WI38 (cell line): ENCODE data around the gene SPTLC2.
"Not testable (repeated sequence)": the region's sequence is repeated elsewhere in the genome, so short reads cannot be mapped to it uniquely, and the experiment has no call there.

Experiments used
- H3K4me3 ChIP-seq: 2 replicates; pipeline ENCODE4 v1.5.1; 2011; ENCODE audit warnings: low read depth, mild to moderate bottlenecking, control low read depth, low read length
- CTCF ChIP-seq: IDR thresholded peaks from 2 replicates; pipeline ENCODE4 v1.5.1; 2012; ENCODE audit warnings: low read depth, mild to moderate bottlenecking, control low read depth, low read length

SPTLC2 gene

DNA sequence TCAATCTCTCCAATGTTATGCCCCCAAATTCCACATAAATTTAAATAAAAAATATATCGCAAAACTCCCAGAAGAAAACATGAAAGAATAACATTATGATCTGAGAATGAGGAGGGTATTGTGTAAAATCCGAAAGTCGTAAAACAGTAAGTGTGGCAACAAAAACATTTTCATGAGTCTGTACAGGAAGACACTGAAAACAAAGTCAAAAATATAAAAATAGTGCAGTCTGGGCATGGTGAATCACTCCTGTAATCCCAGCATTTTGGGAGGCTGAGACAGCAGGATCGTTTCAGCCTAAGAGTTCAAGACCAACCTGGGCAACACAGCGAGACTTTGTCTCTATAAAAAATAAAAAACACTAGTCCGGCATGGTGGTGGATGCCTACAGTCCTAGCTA is 57.1 kb downstream of the SPTLC2 start:
- H3K4me3 ChIP-seq, result no peak overlapping the region
- TF ChIP-seq CTCF, result no peak

DNA sequence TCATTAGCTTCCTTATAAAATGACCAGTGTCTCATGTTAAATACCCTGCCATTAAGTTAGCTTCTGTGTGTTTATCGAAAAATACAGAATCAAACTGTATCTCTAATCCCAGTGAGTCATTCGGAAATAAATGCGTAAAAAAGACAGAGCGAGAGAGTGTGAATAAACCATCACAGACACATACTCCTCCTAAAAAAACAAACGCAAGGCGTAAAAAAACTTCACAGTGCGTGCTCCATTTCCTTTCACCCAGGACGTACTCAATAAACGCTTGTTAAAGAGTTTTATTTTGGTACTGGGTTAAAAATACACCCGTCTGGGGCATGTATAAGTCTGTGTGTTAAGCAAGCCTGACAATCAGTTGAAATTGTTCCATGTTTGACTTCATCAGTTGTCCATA is 59.0 kb downstream of the SPTLC2 start:
- no peak for TF ChIP-seq CTCF
- H3K4me3 ChIP-seq, result no peak overlapping the region

DNA sequence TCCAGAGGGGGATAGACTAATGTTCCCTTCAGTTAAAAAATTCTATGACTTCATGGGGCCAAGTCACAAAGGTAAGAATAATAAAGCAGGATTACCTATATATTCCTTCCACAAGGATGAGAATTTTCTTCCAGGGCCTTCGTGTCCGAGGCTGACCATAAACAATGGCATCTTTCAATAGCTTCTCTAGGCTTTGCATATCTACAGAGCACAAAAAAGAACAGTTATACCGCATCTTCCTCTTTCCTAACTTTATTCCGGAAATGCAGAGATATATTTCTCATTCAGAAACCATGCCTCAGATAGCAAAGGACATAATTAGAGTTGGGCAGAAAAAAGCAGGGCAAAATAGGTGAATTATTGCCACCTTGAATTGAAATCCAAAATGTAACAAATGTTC is 59.5 kb downstream of the SPTLC2 start:
- no peak overlapping the region for H3K4me3 ChIP-seq

DNA sequence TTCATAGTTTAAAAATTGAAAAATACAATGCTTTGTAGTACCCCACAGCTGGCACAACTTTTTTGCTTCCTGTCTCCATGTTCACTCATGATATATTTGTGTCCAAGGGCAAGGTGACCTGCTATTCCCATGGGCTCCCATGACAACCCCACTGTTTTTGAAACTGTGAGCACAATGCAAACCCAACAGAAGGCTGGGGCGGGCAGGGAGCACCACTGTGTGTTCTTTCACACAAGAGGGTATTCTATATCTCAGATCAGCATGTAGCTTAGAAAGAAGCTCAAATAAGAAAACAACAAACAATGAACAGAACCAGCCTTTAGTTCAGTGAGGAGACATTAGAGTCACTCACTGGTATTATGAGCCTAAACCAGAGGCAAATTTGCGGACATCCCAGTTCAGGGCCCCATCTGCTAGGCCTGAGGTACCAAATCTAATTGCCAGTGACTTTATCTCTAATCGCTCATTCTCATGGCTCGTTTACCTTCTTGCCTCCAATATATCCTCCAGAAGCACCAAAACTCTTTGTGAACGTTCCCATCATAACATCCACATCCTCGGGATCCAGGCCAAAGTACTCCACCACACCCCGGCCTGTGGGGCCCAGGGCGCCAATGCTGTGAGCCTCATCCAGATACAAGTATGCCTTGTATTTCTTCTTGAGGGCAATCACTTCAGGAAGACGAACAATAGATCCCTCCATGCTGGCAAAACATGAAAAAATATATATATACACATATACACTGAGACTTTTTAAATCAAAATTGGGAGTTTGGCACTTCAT is 61.4 kb downstream of the SPTLC2 start:
- TF ChIP-seq CTCF, result no peak
- H3K4me3 ChIP-seq, result no peak overlapping the region

More for the DNA sequence above, 59.5 kb downstream of the SPTLC2 start:
- no peak for TF ChIP-seq CTCF

DNA sequence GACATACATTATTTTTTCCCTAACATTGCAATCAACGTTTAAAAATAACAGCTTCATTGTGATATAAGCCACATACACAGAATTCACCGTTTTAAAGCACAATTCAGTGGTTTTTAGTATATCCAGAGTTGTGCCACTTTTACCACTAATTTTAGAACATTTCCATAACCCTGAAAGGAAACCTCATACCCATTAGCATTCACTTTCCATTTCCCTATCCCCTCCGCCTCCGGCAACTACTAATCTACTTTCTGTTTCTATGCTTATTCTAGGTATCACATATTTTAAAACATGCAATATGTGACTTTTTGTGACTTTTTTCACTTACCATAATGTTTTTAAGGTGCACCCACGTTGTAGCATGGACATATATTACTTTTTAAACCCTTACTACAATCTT is 62.2 kb downstream of the SPTLC2 start:
- no peak for TF ChIP-seq CTCF
- H3K4me3 ChIP-seq, result no peak overlapping the region

- TF ChIP-seq CTCF, result no peak
- no peak overlapping the region for H3K4me3 ChIP-seq
These were observed 67.0 kb downstream of the SPTLC2 start for GRCh38 chr14:77549451-77549850.

- no peak overlapping the region for H3K4me3 ChIP-seq
- TF ChIP-seq CTCF, result no peak
These were observed 68.8 kb downstream of the SPTLC2 start for GRCh38 chr14:77547512-77548180.

DNA sequence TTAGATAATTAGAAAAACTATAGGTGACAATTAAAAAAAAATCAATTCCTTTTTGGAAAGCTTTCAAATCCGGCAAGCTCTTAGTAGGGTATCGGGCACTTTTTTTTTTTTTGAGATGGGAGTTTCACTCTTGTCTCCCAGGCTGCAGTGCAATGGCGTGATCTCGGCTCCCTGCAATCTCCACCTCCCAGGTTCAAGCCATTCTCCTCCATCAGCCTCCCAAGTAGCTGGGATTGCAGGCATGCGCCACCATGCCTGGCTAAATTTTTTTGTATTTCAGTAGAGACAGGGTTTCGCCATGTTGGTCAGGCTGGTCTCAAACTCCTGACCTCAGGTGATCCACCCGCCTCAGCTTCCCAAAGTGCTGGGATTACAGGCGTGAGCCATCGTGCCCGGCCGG is 71.3 kb downstream of the SPTLC2 start:
- not testable (repeated sequence) for H3K4me3 ChIP-seq
